ENCODE results near the gene PVR.
"Not testable (repeated sequence)": the region's sequence is repeated elsewhere in the genome, so short reads cannot be mapped to it uniquely, and the experiment has no call there.

Gene PVR

DNA sequence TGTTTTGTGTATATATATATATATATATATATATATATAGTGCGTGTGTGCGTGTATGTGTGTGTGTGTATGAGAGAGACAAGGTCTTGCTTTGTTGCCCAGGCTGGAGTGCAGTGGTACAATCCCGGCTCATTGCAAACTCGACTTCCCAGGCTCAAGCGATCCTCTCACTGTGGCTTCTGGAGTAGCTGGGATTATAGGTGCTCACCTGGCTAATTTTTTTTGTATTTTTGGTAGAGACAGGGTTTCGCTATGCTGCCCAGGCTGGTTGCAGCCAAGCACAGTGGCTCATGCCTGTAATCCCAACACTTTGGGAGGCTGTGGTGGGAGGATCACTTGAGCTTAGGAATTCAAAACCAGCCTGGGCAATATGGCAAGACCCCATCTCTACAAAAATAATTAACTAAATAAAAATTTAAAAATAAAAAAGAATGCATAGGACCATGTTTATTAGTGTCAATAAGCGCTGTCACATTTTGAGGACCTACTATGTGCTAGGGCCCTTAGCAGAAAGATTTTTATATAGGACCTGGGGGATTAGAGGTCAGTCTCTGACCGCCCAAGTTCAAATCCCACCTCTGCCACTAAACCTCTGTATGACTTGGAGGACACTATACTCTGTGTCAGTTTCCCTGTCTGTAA lies 1.8 kb downstream of the PVR start:
- no peak for DNase-seq (ENCODE audit: low spot score)

DNA sequence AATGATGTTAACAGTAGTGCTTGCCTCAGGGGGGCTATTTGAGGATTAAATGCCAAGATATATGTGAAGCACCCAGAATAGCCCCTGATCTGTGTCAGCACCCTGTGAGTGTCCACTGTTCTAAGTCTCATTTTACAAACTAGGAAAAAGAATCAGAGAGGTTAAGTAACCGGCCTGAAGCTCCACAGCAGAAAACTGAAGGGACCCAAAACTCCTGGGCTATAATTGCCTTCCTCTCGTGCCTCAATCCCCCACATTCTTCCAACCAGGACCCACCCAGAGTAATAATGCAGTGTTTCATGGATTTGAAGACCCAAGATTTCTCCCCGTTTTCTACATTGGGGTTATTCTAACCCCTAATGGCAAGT lies 2.3 kb downstream of the PVR start:
- DNase-seq (ENCODE audit: low spot score), result no peak

DNA sequence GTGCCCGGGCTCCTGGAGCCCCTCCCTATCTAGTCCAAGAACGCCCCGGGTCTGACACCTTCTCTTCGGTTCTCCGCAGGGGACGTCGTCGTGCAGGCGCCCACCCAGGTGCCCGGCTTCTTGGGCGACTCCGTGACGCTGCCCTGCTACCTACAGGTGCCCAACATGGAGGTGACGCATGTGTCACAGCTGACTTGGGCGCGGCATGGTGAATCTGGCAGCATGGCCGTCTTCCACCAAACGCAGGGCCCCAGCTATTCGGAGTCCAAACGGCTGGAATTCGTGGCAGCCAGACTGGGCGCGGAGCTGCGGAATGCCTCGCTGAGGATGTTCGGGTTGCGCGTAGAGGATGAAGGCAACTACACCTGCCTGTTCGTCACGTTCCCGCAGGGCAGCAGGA lies 3.4 kb downstream of the PVR start:
- DNase-seq (ENCODE audit: low spot score), result no peak

DNA sequence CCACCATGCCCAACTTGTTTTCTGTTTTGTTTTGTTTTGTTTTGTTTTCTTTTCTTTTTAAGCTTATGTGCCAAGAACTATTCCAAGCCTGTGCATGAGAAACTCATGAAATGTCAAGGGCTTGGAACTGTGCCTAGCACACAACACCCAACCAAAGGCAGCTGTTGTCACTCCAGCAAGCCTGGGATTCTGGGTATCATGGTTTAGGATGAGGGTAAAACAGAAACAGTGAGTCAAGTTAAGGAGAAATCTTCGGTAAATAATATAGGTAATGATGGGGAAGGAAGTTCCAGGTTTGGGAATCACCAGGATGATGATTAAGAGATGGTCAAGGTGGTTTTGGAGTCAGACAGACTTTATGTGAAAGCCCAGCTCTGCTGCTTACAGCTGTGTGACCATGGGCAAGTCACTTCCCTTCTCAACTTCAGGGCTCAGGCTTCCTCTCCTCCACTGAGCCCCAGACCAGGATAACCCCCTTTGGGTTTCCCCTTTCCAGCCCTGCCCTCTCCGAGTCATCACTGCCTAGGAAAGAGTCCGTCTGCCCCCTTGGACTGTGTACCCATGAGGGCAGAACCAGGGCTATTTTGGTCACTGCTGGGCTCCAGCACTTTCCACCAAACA lies 5.0 kb downstream of the PVR start:
- peak; percentile 73 for DNase-seq (ENCODE audit: low spot score)

DNA sequence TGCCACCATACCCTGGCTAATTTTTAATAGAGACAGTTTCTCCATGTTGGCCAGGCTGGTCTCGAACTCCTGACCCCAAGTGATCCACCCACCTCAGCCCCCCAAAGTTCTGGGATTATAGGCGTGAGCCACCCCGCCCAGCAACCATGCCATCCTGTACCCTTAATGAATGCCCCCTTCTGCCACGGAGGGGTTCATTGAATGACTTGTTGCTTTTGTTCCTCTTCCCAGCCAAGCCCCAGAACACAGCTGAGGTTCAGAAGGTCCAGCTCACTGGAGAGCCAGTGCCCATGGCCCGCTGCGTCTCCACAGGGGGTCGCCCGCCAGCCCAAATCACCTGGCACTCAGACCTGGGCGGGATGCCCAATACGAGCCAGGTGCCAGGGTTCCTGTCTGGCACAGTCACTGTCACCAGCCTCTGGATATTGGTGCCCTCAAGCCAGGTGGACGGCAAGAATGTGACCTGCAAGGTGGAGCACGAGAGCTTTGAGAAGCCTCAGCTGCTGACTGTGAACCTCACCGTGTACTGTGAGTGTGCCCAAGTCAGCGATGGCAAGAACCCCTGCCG lies 6.0 kb downstream of the PVR start:
- DNase-seq (ENCODE audit: low spot score), result no peak

DNA sequence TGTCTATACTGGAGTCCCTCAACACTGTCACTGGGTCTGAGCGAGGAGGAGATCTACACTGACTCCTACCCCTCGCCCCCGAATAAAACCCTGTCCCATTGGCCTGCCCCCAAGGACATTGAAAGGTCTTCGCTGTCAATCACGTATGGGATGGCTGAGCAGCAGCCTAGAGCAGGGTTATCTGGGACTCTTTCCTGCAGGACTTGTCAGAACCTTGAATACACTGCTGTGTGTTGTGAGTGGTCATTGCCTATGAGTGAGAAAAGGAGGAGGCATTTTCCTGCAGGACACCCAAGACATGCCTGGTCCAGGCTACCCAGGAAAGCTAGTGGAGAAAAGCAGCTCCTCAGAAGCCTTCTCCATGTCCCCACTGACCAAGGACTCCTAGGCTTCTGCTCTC lies 9.6 kb downstream of the PVR start:
- no peak for DNase-seq (ENCODE audit: low spot score)

DNA sequence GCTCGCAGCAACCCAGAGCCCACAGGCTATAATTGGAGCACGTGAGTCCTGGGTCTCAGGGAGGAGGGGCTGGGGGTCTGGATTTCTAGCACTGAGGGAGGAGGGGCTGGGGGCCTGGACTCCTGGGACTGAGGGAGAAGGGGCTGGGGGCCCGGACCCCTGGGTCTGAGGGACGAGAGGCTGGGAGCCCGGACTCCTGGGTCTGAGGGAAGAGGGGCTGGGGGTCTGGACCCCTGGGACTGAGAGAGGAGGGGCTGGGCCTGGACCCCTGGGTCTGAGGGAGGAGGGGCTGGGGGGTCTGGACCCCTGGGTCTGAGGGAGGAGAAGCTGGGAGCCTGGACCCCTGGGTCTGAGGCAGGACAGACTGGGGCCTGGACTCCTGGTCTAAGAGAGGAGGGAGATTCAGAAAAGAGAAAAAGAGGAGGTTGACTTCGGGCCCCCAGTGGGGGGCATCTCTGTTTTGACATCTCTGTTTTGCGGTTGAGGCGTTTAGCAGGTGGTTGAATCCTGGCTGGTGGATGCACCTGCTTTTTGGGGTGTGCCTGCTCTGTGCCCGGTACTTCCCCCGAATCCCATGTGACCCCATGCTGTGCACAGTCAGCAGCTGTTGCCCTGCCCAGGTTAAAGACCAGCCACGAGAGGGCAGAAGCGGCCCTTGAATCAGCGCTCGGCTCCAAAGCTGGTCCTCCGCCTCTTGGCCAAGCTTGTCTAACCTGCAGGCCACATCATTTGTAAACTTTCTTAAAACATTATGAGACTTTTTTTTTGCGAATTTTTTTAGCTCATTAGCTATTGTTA lies 10.5 kb downstream of the PVR start:
- peak; percentile 39 for DNase-seq (ENCODE audit: low spot score)

DNA sequence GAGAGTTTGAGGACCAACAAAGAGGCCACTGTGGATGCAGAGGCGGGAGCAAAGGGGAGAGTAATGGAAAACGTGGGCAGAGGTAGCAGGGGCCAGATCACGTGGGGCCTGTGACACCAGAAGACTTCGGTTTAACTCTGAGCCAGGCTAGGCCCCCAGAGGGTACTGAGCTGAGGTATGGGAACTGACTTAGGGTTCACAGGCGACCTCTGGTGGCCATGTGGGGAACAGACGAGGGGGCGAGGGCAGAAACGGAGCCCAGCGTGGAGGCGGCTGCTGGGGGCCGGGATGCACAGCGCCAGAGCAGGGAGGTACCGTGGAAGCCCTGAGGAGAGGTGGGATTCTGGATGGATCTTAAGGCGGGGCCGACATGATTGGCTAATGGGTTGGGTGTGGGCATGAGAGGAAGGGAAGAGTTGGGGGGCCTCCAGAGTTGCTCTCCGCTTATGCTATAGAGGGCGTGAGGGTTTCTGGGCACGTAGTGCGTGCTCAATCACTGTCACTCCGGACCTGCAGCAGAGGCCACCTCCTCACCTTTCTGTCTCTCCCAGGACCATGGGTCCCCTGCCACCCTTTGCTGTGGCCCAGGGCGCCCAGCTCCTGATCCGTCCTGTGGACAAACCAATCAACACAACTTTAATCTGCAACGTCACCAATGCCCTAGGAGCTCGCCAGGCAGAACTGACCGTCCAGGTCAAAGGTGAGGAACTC lies 13.7 kb downstream of the PVR start:
- peak; percentile 69 for DNase-seq (ENCODE audit: low spot score)

DNA sequence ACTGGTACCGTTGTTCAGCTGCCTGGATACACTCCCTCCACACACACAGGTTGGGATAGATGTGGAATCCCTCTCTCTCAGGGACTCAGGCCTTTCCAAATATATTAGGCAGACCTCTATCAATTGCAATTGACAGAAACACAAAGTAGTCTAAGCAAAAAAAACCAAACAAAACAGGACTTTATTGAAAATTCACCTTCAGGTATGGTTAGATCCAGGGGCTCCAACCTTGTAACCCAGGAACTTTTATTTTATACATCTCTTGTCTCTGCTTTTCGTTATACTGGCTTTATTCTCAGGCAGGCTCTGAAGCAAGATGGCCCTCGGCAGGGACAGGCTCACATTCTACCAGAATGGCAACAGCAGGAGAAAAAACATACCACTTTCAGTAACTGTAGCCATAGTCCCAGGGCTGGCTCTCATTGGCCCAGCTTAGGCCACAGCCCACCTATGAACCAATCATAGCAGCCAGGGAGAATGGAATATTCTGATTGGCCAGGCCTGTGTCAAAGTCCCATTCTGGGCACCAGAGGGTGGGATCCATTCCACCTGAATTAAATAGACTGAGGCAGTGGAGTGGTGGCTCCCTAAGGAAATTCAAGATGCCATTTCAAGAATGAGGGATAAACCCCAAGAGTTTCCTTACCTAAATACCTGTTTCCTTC lies 14.5 kb downstream of the PVR start:
- DNase-seq (ENCODE audit: low spot score), result peak; percentile 25

DNA sequence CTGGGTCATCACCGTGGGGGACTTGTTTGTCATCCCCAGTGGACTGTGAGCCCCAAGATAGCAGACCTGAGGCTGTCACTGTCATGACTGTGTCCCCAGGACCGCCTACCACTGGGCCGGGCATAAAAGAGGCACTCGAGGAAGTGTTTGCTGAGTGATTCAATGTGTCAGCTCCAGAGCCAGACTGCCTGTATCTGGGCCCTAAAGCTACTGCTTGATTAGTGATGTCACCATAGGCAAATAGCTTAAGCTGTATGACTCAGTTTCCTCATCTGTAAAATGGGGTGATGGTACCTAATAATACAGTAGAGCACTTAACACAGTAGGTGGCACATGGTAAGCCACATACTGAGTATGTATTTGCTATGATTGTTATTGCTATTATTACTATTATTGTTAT lies 16.4 kb downstream of the PVR start:
- no peak for DNase-seq (ENCODE audit: low spot score)

DNA sequence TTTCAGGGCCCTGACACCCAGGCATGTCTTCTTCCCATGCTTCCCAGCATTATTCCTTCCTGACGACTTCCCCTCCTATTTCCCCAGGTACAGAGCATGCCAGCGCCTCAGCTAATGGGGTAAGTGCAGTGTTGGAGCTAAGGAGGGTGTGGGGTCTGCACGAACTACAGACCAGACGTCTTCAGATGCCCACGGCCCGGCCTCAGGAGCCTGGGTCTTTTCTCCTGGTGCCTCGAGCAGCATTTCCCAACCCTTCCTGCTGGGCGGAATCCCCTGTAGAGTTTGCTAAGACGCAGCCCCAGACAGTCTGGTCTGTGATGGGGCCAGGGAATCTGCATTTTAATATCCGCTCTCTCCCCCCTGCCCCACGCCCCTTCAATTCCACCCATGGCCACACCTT lies 17.5 kb downstream of the PVR start:
- no peak for DNase-seq (ENCODE audit: low spot score)

DNA sequence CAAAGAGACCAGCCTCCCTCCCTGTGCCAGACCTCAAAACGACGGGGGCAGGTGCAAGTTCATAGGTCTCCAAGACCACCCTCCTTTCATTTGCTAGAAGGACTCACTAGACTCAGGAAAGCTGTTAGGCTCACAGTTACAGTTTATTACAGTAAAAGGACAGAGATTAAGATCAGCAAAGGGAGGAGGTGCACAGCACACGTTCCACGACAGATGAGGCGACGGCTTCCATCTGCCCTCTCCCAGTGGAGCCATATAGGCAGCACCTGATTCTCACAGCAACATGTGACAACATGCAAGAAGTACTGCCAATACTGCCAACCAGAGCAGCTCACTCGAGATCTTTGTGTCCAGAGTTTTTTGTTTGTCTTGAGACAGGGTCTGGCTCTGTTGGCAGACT lies 18.2 kb downstream of the PVR start:
- DNase-seq (ENCODE audit: low spot score), result no peak

DNA sequence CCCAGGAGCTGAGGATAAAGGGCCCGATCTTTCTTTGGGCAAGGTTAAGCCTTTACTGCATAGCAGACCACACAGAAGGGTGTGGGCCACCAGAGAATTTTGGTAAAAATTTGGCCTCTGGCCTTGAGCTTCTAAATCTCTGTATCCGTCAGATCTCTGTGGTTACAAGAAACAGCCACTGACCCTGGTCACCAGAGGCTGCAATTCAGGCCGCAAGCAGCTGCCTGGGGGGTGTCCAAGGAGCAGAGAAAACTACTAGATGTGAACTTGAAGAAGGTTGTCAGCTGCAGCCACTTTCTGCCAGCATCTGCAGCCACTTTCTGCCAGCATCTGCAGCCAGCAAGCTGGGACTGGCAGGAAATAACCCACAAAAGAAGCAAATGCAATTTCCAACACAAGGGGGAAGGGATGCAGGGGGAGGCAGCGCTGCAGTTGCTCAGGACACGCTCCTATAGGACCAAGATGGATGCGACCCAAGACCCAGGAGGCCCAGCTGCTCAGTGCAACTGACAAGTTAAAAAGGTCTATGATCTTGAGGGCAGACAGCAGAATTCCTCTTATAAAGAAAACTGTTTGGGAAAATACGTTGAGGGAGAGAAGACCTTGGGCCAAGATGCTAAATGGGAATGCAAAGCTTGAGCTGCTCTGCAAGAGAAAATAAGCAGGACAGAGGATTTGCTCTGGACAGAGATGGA lies 19.1 kb downstream of the PVR start:
- peak; percentile 38 for DNase-seq (ENCODE audit: low spot score)

DNA sequence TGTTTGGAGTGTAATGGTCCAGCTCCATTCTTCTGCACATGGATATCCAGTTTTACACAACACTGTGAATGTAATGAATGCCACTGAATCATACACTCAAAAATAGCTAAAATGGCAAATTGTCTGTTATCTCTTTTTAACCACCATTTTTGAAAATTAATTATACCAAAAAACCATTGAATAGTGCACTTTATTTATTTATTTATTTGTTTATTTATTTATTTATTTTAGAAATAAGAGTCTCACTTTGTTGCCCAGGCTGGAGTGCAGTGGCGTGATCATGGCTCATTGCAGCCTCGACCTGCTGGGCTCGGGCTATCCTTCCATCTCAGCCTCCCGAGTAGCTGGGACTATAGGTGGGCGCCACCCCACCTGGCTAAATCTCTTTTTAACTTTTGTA lies 20.3 kb downstream of the PVR start:
- no peak for DNase-seq (ENCODE audit: low spot score)

DNA sequence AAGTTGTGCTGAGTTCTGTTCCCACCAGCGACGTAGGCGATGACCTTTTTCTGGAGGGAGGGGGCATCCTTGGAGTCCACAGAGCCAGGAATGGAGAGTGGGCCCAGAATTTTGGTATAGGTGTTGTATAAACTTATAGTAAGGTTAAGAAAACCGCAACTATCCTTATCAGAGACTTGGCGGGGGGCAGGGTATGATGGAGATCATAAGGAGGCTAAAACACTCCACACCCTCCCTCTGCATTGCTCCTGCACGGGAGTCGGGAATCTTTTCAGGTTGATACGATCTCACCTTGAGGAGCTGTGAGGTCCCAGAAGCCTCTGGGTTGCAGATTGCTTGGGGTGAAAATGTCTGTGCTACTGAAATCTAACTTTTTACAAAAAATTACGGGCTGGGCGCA lies 21.3 kb downstream of the PVR start:
- no peak for DNase-seq (ENCODE audit: low spot score)

DNA sequence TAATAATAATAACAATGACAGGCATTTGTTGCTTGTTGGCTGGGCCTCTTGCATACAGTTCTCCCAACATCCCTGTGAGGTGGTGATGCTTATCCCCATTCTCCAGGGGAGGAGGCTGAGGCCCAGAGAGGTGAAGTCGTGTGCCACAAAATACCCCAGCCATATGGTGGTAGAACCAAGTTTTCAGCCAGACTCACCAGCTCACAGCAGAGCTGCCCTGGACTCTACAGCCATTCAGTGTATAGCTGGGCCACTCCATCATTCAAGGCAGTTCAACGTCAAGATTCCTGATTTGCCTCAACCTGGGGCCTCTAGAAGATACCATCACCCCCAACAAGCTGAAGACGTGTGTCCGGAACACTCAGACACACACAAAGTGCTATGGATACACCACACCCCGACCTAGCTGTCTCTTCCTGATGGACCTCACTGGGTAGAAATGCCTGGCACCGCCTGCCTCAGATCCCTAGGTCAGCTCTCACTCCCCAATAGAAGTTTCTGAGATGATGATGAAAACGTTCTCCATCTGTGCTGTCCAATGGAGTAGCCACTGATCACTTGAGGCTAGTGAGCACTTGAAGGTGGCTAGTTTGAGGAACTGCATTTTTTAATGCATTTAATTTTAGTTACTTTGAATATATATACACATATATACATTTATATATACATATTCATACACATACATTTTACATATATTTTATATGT lies 23.3 kb downstream of the PVR start:
- DNase-seq (ENCODE audit: low spot score), result no peak

DNA sequence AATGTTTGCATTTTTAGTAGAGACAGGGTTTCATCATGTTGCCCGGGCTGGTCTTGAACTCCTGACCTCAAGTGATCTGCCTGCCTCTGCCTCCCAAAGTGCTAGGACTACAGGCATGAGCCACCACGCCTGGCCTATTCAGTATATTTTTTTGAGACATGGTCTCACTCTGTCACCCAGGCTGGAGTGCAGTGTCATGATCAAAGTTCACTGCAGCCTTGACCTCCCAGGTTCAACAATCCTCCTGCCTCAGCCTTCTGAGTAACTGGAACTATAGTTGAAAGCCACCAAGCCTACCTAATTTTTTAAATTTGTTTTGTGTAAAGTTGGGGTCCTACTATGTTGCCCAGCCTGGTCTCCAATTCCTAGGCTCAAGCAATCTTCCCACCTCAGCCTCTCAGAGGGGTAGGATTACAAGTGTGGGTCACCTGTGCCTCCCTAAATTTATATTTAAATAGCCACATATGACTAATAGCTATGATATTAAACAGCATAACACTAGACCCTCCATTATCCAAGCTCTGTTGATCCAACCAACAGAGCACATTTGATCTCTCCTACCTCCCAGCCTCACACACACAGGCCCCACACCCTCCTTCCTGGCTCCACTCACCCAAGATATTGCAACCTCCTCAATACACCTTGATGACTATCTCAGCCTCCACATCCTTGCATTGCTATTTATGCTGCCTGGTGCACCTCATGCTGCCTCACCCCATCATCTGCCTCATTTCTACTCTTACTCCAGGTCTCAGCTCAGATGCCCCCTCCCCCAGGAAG lies 25.5 kb downstream of the PVR start:
- no peak for DNase-seq (ENCODE audit: low spot score)

DNA sequence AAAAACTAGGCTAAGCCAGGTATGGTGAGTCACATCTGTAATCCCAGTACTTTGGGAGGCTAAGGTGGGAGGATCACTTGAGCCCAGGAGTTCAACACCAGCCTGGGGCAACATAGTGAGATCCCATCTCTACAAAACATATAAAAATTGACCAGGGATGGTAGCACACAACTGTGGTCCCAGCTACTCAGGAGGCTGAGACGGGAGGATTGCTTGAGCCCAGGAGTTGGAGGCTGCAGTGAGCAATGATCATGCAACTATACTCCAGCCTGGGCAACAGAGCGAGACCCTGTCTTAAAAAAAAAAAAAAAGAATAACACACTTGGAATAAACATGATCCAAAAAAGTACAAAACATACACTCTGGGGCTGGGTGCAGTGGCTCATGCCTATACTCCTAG lies 26.3 kb downstream of the PVR start:
- not testable (repeated sequence) for DNase-seq (ENCODE audit: low spot score)

DNA sequence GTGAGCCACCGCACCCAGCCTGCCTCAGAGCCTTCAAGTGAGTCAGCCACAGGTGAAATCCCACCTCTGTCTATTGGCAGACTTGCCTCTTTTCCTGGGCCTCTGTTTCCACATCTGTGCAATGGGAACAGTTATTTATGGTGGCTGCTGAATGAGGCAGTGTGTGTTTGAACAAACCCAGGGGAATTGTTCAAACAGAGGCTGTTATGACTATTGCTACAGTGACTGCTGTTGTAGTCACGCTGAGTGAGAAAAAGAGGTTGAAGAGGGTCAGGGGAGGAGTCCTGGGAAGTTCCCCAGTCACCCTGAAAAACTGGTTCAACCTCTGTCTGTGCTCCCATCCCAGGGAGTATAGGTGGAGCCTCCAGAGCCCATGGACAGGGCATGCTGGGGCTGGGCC lies 27.7 kb downstream of the PVR start, which contains the start of gene CEACAM19:
TSS of gene CEACAM19 (plus strand) at position 83 of the 400 bp plus-strand sequence. CDS start 450 bp downstream, outside the sequence.
- no peak for DNase-seq (ENCODE audit: low spot score)

DNA sequence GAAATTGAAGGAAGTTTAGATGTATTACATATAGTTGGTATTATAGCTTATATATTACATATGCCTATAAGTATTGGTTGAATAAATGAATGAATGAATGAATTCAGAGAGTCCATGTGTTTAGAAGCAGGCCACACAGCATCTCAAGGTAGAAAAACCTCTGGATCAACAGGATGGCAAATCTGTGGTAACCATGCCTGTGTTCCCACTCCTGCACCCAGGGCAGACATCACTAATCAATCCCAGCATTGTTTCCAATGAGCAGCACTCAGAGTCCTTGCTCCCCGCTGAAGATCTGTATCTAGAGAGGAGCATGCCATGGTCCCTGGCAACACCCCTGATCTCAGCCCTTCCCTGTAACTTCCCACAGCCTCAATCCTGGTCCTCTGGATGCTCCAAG lies 28.5 kb downstream of the PVR start:
- DNase-seq (ENCODE audit: low spot score), result no peak

Data from AG08396 (cell line).